NCI-H446 (cell line): ENCODE results near the gene MLPH.
A peak's percentile ranks its signal among the peaks of the same experiment; 100 is the strongest.

Source experiments
- DNase-seq, 2 experiments: peaks; one replicate each; lab custom pipeline; 2025; lab: John Stamatoyannopoulos, UW

Gene MLPH

DNA sequence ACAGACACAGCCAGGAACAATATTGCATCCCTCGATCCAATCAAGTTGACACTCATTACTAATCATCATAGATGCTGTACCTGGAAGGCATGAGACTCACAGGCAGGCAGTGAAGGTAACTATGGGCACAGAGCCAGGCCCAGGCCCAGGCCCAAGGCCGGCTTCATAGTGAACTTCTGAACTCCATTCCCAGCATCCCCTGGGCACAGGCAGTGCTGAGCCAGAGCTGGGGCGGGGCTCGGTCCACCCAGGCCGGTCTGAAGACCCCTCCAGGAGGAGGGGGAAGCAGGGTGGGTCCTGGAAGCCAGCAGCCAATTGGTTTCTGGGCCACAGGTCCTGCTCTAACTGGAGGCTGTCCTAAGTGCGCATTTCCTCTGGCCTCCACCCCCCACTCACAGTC, 37.6 kb downstream of the MLPH start:
- DNase-seq: no peak

DNA sequence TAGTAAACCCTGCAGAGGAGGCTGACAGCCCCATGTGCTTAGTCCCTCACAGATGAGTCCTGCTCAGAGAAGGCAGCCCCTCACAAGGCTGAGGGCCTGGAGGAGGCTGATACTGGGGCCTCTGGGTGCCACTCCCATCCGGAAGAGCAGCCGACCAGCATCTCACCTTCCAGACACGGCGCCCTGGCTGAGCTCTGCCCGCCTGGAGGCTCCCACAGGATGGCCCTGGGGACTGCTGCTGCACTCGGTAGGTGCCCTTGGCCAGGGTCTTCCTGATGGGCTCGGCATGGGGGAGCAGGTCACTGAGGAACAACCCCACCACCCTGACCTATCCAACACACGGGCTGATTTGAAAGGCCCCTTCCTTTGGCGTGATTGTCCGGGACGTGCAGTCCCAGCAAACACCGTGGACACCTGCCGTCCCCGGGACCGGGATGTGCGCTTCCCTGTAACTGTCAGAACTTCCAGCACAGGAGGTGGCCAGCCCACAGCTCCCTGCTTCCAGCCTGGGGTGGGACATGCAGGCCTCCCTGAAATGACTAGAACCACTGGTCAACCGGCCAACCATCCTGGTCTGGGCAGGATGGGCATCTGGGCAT, 38.6 kb downstream of the MLPH start:
- DNase-seq: no peak

DNA sequence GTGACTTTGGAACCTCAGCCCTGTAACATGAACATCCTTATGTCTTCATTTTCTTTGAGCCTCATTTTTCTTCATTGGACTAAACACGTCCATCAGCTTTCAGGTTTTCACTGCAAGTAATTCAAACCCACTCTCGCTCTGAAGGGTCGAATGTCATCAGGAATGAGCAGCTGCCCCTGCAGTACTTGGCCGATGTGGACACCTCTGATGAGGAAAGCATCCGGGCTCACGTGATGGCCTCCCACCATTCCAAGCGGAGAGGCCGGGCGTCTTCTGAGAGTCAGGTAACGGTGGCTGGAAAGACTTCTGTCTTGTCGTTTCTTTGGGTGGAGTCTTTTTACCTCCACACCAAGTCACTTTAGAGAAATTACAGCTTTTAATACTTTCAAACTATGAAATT, 40.2 kb downstream of the MLPH start:
- DNase-seq: no peak

DNA sequence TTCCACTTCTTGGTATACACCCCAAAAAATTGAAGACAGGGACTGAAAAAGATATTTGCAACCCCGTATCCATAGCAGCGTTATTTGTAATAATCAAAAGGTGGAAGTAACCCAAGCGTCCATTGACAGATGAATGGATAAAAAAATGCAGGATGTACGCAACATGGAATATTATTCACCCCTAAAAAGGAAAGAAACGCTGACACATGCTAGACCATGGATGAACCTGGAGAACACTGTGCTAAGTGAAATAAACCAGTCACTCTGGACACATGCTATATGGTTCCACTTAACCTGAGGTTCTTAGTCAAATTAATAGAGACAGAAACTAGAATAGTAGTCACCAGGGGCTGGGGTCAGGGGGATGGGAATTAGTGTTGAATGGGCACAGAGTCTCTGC, 40.7 kb downstream of the MLPH start:
- no peak for DNase-seq

DNA sequence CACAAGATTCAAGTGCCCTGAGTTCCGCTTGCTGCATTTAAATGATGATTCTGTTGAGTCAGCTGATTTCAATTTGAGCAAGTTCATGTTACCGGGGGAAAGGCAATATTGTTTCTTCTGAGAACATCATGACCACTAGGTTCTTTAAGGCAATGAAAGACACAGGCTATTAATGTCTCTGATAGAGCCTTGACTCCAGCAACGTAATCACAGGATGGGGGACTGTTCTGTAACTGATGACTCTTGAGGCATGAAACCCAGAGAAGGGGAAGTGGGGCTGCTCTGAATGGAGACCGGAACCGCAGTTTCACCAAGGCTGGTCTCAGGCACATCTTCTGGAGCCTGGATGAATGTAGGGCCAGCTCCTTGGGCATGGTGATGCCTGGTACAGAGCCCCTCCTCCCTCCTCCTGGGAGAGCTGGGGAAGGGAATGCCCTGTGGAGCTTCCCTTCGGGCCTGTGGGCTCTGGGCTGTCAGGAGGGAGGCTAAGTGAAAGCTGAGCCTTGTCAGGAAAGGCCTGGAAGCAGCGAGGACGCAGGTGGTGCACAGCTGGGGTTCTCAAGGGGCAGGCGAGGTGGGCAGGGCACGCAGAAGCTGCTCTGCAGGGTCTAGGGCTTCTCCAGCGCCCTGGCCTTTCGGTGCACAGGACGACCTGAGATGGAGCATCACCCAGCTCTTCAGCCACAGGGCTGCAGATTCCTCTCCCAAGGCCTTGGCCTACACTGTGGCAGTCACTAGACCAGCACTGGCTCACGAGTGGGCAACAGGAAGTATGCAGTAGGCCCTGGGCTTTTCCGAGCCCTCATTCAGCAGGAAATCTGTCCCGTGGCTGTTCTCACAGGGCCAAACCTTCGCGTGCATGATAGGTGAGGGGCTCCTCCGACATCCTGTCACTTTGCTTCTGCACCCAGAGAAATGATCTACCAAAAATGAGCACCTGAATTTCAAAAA, 42.7 kb downstream of the MLPH start:
- DNase-seq: no peak

DNA sequence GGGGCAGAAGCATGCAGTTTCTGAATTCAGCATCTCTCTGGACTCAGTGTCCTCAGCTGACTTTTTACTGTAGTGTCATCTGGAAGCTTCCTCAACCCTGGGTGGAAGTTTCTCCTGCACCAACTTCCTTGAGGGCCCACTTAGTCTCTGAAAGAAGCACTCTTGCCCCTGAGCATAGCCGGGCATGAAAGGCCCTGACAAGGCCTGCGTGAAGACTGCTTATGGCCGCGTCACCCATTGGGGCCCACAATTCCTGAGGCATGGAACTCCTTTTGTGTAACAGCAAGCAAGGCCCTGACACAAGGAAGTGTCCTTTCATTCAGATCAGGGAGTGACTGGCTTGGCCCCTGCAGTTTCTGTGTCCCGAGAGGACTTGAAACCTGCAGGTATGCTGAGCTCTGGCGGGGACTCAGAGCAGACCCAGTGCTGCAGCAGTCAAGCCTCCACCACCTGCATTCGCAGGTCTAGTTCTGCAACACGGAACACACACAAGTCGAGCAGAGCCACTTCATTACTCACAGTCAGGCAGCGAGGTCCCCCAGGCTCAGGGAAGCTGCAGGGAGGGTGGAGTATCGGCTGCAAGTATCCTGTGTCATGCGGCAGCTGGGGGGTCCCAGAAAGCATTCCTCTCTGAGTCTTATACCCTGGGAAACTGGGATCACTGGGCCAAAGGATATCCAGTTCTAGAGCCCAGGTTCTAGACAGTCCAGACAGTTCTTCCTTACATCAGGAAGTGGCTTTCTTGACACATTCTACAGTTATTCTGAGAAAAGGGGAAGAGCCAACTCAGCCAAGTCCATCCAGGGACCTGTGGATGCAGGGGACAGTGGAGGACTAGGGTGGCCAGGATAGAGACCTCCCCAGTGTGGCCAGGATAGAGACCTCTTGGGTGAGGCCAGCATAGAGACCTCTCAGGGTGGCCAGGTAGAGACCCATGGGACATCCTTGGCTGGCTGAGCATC, 43.7 kb downstream of the MLPH start:
- no peak for DNase-seq

DNA sequence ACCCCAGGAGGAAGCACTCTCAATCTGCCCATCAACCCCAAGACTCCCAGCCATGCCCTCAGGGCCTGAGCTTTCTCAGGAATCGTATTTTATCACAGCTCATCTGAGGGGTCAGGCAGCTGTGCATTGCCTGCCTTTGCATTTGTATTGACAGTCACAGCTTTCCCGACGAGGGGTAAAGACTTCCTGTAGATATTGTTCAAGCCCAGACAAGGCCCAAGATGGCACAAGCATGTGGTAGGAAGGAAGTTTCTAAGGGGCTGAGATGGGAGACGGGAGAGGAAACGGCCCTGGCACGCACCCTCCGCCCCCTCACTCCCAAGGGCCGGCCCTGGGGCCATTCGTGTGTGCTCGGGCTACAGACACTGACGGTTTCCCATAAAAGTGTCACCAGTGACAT, 45.1 kb downstream of the MLPH start:
- DNase-seq: no peak

DNA sequence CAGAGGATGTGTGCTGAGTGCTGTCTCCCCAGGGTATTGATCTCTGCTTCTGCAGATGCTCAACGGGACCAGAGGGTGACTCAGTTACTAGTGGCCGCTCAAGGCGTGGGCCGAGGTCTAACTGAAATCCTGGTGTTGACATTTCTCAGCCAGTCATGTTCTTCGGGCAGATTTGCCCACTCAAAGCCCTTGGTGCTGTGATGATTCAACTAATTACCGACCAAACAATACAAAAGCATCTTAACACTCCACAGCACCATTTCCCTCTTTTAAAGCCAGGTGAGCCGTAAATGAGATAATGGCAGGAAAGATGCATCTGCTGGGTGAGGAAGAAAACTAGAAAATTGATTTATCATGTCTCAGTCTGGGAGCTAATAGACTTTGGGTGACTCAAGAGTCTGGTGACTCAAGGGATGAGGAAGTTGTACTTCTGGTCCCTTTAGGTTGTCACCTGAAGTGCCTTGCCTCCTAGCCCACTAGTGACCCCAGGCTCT, 46.7 kb downstream of the MLPH start:
- no peak for DNase-seq

DNA sequence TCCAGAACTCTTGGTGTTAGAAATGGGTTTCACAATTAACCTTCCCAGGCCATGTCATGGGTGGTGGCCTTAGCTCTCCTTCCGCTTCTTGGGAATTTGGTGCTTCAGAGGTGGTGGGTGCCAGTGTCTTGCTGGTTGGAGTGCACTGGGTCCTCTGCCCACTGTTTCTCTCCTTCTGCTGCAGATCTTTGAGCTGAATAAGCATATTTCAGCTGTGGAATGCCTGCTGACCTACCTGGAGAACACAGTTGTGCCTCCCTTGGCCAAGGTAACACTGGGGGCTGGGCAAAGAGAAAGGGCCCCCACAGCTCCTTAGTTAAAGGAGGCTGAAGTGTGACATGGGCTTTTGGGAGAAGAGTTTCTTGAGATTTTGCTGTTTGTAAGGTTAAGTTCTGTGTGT, 47.3 kb downstream of the MLPH start:
- DNase-seq: no peak

DNA sequence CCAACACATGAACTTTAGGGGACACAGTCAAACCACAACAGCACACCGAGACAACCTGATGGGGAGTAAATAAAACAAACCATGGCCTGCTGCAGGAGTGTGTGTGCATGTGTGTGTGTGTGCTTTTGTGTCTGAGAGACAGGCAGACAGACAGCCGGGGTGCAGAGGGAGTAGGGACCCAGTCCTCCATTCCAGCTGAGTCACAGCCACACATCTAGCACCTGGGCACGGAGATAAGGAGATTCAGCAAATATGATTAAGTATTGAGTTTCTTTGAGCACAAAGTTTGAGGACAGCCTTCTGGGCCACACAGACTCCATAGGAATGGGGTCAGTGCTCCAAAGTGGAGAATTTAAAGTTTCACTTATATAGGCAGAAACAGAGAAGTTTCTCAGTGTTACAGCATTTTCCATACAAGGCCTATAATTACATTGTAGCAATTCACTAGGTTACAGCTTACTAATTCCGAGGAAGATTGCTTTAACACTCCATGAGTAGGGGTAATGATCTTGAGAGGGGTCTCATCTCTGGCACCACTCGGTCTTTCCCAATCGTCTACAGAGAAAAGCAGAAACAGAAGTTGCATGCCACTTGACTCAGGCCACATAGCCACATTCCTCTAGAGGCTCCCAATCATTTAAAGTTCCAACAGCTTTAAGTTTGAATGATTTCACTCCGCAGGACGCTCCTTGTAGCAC, 48.5 kb downstream of the MLPH start:
- DNase-seq: no peak

DNA sequence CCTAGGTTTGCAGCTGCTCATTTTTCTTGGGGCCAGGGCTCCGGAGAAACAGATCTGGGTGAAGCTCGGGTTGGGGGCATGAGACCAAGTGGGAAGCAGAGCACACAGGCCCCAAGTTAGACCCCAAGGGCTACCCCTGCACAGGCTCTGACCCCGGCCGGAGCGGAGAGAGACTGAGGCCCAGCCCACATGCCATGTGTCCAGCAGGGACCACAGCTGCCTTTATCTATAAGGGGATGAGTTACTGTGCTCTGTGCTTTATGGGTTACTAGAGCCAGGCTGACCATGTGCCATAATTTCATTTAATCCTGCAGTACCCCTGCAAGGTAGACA, 49.0 kb downstream of the MLPH start:
- no peak for DNase-seq

DNA sequence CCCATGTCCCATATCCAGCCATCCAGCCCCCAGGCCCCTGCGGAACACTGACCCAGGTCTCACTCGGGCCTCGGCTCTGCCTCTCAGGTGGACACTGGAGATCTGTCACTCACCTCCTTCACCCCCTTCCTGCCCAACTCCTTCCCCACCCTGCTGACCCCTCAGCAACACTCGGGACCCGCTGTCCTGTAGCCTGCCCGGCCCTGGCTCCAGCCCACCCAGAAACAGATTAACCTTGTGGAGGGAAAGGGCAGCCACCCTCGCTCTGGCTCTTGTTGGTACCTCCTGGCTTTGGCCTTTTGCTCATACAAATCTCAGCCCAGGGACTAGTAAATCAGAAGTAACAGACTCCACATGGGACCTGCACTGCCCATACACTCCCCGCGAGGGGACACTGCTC, 49.6 kb downstream of the MLPH start:
- no peak for DNase-seq

DNA sequence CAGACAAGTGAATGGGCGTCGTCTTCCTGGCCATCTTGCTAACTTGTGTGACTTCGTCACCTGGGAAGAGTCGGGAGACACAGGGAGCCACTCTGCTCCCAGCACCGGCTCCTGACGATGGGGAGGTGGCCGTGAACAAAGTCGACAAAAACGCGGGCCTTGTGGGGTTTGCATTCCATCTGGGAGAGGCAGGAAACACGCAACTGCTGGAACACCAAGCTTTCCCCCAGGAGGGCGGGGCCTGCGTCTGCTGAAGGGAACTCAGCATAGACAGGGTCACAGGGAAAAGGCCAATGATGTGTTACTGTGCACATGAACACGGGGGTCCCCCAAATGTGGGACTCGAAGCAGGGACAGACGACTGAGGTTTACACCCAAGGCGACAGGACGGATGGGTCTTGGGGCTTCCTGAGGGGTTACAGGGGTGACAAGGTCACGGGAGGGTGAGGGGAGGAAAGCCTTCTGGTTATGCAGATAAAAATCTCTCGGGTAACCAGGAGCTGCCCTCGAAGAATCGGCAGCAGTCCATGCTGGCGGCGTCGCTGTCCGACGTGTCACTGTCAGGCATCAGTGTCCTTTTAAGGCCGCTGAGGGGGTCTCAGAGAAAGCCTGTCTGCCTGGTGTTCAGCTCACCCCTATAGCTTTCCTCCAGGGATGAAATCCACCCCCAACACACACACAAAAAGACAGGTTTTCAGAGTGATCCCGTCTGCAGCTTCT, 51.1 kb downstream of the MLPH start:
- no peak for DNase-seq

DNA sequence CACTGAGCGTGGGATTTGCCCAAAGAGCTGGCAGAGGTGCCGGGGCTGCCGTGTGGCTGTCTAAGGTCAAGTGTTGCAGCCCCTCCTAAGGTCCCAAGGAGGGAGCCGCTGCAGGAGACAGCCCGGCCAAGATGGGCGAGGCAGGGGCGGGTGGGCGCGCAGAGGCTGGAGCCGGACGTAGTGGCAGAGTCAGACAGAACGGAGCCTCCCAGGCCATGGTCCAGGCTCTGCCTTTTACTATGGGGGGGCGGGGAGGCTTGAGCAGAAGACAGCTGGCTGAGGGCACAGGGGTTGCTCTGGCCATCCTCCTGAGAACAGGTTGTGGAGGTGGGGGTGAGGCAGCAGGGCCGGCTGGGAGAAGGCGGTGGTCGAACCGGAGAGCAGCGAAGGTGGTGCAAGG, 51.9 kb downstream of the MLPH start:
- no peak for DNase-seq

DNA sequence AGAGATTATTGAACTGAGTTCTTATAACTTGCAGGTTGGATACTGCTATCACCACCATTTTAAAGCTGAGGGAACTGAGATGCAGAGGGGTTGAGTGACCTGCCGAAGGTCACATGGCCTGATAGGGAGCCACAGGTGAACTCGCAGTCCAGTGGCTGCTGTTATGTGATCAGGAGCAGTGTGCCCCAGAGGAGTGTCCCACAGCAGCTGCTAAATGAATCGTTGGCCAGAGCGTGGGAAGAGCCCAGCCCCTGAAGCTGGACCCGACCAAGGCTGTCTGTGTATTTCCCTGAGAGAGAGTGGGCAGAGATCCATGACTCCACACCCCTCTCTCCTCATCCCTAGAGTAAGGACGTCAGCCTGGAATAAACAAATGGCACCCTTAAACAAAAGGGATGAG, 52.6 kb downstream of the MLPH start:
- no peak for DNase-seq

DNA sequence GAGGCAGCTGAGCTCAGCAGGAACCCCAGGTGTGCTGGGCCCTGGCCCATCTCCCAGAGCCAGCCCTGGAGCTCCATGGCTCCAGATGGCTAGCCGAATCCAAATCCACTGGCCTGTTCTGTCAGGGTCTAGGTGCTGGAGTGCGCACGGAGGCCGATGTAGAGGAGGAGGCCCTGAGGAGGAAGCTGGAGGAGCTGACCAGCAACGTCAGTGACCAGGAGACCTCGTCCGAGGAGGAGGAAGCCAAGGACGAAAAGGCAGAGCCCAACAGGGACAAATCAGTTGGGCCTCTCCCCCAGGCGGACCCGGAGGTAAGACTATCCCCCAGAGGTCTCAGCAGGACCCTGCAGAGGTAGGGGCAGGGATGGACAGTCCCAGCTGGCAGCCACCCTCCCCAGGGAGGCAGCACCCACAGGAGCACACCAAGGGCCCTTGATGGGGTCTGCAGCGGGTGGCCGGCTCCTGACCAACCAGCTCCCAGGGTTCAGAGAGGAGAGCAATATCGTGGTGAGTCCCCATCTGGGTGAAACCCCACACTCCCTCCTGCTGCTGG, 53.2 kb downstream of the MLPH start:
- peak in 1 of 2 experiments; percentile 49 for DNase-seq

DNA sequence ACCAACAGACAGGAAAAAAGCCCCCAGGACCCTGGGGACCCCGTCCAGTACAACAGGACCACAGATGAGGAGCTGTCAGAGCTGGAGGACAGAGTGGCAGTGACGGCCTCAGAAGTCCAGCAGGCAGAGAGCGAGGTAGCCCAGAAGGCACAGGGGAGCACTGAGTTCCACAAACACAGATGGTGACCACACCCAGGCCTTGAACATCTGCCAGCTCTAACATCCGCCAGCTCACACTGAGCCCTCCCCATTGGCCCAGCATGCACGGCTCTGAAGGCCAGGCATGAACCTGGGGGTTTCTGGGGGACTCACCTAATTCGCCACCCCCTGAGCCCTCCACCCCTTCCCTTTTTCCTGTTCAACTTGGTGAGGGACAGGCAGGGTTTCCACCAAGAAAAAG, 53.8 kb downstream of the MLPH start:
- DNase-seq: peak; percentile 10 to 40

DNA sequence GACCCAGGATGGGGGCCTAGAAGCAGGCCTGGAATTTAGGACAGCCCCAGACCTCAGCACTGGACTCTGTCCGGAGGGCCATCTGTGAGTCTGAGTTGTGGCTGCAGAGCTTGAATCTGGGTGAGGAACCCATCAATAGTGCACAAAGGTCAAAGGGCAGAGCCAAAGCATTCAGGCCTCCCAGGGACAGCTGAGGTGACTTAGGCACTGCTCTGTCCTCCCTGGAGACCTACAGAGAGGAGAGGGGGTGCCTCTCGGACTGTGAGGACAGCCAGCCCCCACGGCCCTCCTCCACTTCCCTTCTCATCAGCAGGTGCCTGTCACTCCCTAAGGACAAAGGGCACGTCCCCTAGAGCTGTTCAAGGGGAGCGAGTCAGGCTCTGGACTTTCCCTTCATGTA, 54.2 kb downstream of the MLPH start:
- no peak for DNase-seq

DNA sequence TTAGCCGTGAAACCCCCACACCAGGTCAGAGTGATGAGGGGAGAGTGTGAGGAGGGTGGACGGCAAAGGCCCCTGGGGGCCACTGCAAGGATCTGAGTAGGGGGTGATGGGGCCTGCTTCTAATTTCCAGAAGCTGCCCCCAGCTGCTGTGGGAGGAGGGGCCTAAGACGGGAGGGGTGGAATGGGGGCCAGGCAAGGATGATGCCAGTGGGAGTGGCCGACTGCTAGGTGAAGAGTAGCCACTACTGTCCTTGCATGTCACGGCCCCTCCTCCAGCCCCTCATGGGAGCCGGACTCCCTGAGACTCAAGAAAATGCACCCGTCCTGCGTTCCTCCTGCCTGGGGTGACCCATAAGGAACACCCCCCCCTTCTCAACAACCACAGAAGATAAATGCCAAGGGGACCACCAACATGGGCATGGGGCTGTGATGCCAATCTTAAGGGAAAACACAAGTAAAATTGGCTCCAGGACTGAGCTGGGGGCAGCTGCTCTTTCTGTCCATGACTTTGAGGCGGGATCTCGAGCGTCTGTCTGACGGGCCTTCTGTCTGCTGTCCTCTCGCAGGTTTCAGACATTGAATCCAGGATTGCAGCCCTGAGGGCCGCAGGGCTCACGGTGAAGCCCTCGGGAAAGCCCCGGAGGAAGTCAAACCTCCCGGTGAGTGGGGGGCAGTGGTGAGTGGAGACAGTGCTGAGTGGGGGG, 55.1 kb downstream of the MLPH start:
- no peak for DNase-seq
